GM18861 (cell line): ENCODE measurements around the gene PROK2.

Source experiments
- ATAC-seq: cut with Tn5 transposase; IDR thresholded peaks from one replicate; pipeline ENCODE4 v1.9.1; 2021; ENCODE audit not compliant: unreplicated experiment

Gene PROK2

GRCh38 chr3:71784914-71785531, at the start of gene PROK2:
Gene PROK2, minus strand, starts transcription at chr3:71785148. Its CDS starts 96 bp downstream, at chr3:71785052.
- ATAC-seq, result no peak

GRCh38 chr3:71831599-71831998, 46.7 kb upstream of the PROK2 start:
- ATAC-seq, result no peak

GRCh38 chr3:71825551-71826283, 40.8 kb upstream of the PROK2 start:
- ATAC-seq, result no peak

GRCh38 chr3:71821116-71821515, 36.2 kb upstream of the PROK2 start:
- no peak for ATAC-seq

- no peak for ATAC-seq
These were observed 32.3 kb upstream of the PROK2 start for GRCh38 chr3:71817262-71817661.

GRCh38 chr3:71816767-71817156, 31.8 kb upstream of the PROK2 start:
- no peak for ATAC-seq

GRCh38 chr3:71815340-71816067, 30.6 kb upstream of the PROK2 start:
- ATAC-seq, result no peak

GRCh38 chr3:71813704-71814103, 28.8 kb upstream of the PROK2 start:
- ATAC-seq, result no peak

- no peak for ATAC-seq
These were observed 28.1 kb upstream of the PROK2 start for GRCh38 chr3:71813073-71813472.

- ATAC-seq, result no peak
These were observed 25.1 kb upstream of the PROK2 start for GRCh38 chr3:71810056-71810455.

- ATAC-seq, result no peak
These were observed 24.5 kb upstream of the PROK2 start for GRCh38 chr3:71809321-71810026.

- no peak for ATAC-seq
These were observed 21.8 kb upstream of the PROK2 start for GRCh38 chr3:71806736-71807135.

GRCh38 chr3:71805691-71806090, 20.7 kb upstream of the PROK2 start:
- ATAC-seq, result no peak

GRCh38 chr3:71805199-71805598, 20.3 kb upstream of the PROK2 start:
- no peak for ATAC-seq

- ATAC-seq, result no peak
These were observed 18.3 kb upstream of the PROK2 start for GRCh38 chr3:71803248-71803647.

- ATAC-seq, result peak; percentile 37
These were observed 17.0 kb upstream of the PROK2 start for GRCh38 chr3:71801986-71802385.

GRCh38 chr3:71800023-71800422, 15.1 kb upstream of the PROK2 start:
- ATAC-seq, result no peak

GRCh38 chr3:71797455-71797854, 12.5 kb upstream of the PROK2 start:
- ATAC-seq, result no peak

GRCh38 chr3:71796290-71796689, 11.3 kb upstream of the PROK2 start:
- ATAC-seq, result no peak

GRCh38 chr3:71791634-71792033, 6.7 kb upstream of the PROK2 start:
- no peak for ATAC-seq

GRCh38 chr3:71789922-71790321, 5.0 kb upstream of the PROK2 start:
- no peak for ATAC-seq
